ENCODE results near the gene DUSP11. TPM values are rescaled to one million over a fixed set of nuclear protein-coding genes. Genes with fewer than 3 reads are reported as not detected.
A peak's percentile ranks its signal among the peaks of the same experiment; 100 is the strongest.
"Not testable (repeated sequence)": the region's sequence is repeated elsewhere in the genome, so short reads cannot be mapped to it uniquely, and the experiment has no call there.

Gene DUSP11
- total RNA-seq, 4 donors from 2014 or later: 15.1 to 88.5 (median 44.6) TPM

- TF ChIP-seq, protein P1, sequence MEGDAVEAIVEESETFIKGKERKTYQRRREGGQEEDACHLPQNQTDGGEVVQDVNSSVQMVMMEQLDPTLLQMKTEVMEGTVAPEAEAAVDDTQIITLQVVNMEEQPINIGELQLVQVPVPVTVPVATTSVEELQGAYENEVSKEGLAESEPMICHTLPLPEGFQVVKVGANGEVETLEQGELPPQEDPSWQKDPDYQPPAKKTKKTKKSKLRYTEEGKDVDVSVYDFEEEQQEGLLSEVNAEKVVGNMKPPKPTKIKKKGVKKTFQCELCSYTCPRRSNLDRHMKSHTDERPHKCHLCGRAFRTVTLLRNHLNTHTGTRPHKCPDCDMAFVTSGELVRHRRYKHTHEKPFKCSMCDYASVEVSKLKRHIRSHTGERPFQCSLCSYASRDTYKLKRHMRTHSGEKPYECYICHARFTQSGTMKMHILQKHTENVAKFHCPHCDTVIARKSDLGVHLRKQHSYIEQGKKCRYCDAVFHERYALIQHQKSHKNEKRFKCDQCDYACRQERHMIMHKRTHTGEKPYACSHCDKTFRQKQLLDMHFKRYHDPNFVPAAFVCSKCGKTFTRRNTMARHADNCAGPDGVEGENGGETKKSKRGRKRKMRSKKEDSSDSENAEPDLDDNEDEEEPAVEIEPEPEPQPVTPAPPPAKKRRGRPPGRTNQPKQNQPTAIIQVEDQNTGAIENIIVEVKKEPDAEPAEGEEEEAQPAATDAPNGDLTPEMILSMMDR (IDR thresholded peaks at IDR 0.05): no peak
- TF ChIP-seq POLR2A (IDR thresholded peaks at IDR 0.05): no peak
- DNase-seq: no peak
- no peaks in the 10 kb centered on the region for H3K27me3 ChIP-seq
Measured at GRCh38 chr2:73718851-73719621, 60.9 kb downstream of the DUSP11 start.

DNA sequence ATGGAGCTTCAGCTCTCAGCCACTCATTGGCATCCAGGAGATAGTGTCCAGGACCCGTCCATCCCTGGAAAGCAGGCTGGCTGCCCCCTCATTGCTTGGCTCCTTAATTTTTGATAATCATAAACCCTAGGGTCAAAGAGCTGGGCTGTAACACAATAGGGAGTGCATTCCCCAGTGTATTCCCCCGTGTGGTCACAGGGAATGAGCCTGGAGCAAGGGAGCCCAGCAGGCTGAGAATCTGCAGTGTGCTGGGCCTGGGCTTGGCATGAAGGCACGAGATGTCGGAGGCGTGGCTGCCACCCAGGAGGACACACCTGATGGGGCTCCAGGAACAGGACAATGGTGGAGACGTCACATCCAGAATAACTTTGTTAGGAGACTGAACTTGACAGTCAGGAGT is 61.5 kb downstream of the DUSP11 start:
- no peaks in the 10 kb centered on the region for H3K9me3 ChIP-seq
- H3K4me3 ChIP-seq: no peak overlapping the region
- H3K27ac ChIP-seq: no peak overlapping the region
- DNase-seq: no peak
- H3K27me3 ChIP-seq: no peaks in the 10 kb centered on the region
- TF ChIP-seq, protein P1 (IDR thresholded peaks at IDR 0.05): no peak
- no peak for TF ChIP-seq POLR2A (IDR thresholded peaks at IDR 0.05)
- H3K36me3 ChIP-seq: no peaks in the 10 kb centered on the region
- intact Hi-C loops (cut with DNase I; ENCODE audit: low total_unique reads): no loop called here
- peaks cover 0 to 4% of the 10 kb centered on the region in 2 donors for H3K4me1 ChIP-seq

More at GRCh38 chr2:73718851-73719621, 60.9 kb downstream of the DUSP11 start:
- Histone ChIP-seq H3K4me3 (no peak overlapping the region), H3K4me1 (peaks cover 0 to 4% of the 10 kb centered on the region in 2 donors), H3K9me3 (no peaks in the 10 kb centered on the region), H3K36me3 (no peaks in the 10 kb centered on the region), H3K27ac (no peak overlapping the region)
- intact Hi-C loops (cut with DNase I; ENCODE audit: low total_unique reads): no loop called here

DNA sequence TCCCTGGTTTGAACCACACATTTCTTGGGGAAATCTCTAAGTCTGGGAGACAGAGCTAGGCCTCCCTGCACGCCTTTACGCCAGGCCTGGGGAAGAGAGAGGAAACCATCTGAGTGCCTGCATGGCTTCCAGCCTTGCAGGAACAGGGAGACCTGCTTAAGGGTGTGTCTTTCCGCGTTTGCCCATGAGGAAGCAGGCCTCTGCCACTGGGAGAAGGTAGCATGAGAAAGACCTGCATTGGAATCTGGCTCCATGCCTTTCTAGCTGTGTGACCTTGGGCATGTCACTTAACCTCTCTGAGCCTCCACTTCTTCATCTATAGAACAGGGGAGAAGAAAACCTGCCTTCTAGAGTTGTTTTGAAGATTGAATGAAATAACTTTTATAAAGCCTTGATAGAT is 62.2 kb downstream of the DUSP11 start:
- H3K4me3 ChIP-seq; H3K27ac ChIP-seq; H3K4me1 ChIP-seq; H3K36me3 ChIP-seq; H3K27me3 ChIP-seq; DNase-seq; intact Hi-C loops (cut with DNase I; ENCODE audit: low total_unique reads); H3K9me3 ChIP-seq: not testable (repeated sequence)

DNA sequence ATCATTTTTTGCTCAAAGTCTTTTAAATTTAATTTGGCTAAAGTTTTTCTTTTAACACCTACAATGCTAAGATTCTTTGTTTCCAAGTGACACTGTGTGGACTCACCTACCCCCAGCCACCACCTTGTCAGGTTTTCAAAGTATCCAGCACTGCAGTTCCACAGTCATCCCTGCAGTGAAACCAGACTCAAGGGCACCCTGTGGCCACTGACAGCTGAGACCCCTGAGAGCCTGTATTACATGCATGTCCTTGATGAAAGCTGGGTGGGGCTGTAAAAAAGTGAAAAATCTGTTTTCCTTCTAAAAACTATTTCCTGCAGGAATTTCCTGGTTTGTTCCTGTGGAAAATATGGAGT is 62.7 kb downstream of the DUSP11 start:
- no peak overlapping the region for H3K4me3 ChIP-seq
- H3K27ac ChIP-seq: no peak overlapping the region
- H3K4me1 ChIP-seq: peaks cover 0 to 4% of the 10 kb centered on the region in 2 donors
- no peaks in the 10 kb centered on the region for H3K9me3 ChIP-seq
- TF ChIP-seq, protein P1 (IDR thresholded peaks at IDR 0.05): no peak
- TF ChIP-seq POLR2A (IDR thresholded peaks at IDR 0.05): no peak
- no peaks in the 10 kb centered on the region for H3K36me3 ChIP-seq
- intact Hi-C loops (cut with DNase I; ENCODE audit: low total_unique reads): no loop called here
- no peaks in the 10 kb centered on the region for H3K27me3 ChIP-seq
- DNase-seq: no peak

DNA sequence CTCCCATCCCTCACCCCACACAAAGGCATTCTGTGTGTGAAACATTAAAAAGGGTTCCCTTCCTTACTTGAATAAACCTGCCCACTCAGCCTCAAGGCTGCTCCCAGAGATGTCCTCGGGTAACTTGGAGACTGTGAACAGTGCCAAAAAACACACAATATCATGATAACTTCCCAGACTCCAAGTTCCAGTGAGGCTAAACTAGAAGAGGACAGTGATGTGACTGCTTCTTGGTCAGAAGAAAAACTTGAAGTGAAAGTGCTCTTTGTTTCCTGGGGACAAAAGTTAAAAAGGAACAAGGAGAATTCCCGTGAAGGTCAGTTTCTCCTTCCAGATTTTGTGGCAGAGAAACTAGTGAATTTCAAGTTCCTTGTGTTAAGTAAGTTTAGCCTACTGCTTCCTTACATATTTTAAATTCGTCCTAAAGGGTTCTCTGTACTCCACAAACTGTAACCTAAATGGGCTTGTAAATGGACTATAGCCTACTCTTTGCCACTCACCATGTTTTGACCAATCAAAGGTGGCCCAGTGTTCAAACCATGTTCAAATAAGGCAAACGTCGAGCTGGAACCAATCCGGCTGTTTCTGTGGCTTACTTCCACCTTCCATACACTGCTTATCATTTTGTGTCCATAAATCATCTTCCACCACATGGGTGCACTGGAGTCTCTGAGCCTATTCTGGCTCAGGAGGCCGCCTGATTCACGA is 63.2 kb downstream of the DUSP11 start:
- Histone ChIP-seq H3K27me3 (no peaks in the 10 kb centered on the region), H3K9me3 (no peaks in the 10 kb centered on the region), H3K4me3 (no peak overlapping the region), H3K36me3 (no peaks in the 10 kb centered on the region), H3K4me1 (peaks cover 0 to 4% of the 10 kb centered on the region in 2 donors), H3K27ac (peak overlapping the region in 1 of 2 donors; percentile 21)
- intact Hi-C loops (cut with DNase I; ENCODE audit: low total_unique reads): no loop called here
- DNase-seq: peak in 1 of 2 donors; percentile 41
- TF ChIP-seq, protein P1 (IDR thresholded peaks at IDR 0.05): no peak
- no peak for TF ChIP-seq POLR2A (IDR thresholded peaks at IDR 0.05)

Data from uterus (tissue), 4 donors.